ENCODE results near the gene NCOA5. TPM values are rescaled to one million over a fixed set of nuclear protein-coding genes. Genes with fewer than 3 reads are reported as not detected.

The NCOA5 gene
- polyA plus RNA-seq, 1 experiment: 27.0 TPM

- Histone ChIP-seq H3K9me3 (ENCODE audit: control insufficient read depth, insufficient read depth, low read length) (peaks cover 2% of the 10 kb centered on the region; the same call in 1 of the 2 replicates), H3K4me3 (ENCODE audit: low read depth, low read length) (peak overlapping the region; percentile 7; the same call in 1 of the 2 replicates), H3K27ac (ENCODE audit: low read depth, low read length) (no peak overlapping the region), H3K27me3 (ENCODE audit: control insufficient read depth, insufficient read depth, low read length) (peaks cover 49% of the 10 kb centered on the region)
- POLR2A ChIA-PET: interaction anchor here (0.7 kb wide), 1 partner anchor 52 kb away, joined by 3 read pairs; no protein-coding TSS in a partner anchor
- DNase-seq (ENCODE audit: low read depth, low spot score): no peak
- CTCF ChIA-PET: interaction anchor here (0.6 to 2.2 kb wide), 17 partner anchors 8 to 618 kb away, joined by 3 to 12 read pairs (median 4); partner anchors contain the start of gene MMP9
- TF ChIP-seq CTCF (IDR thresholded peaks at IDR 0.05; ENCODE audit: low read depth, low read length): peak; percentile 71
Observed at GRCh38 chr20:46022411-46023147, 67.2 kb downstream of the NCOA5 start.

GRCh38 chr20:46021361-46022359 lies 68.1 kb downstream of the NCOA5 start:
- DNase-seq (ENCODE audit: low read depth, low spot score): no peak
- ChIA-PET POLR2A (no interaction called here), CTCF (interaction anchor here (0.6 to 2.2 kb wide), 9 partner anchors 8 to 617 kb away, joined by 3 to 12 read pairs (median 4); partner anchors contain the start of gene MMP9)
- TF ChIP-seq CTCF (IDR thresholded peaks at IDR 0.05; ENCODE audit: low read depth, low read length): no peak
- no peak overlapping the region for H3K27ac ChIP-seq (ENCODE audit: low read depth, low read length)
- peak overlapping the region; percentile 54 for H3K4me3 ChIP-seq (ENCODE audit: low read depth, low read length)
- H3K27me3 ChIP-seq (ENCODE audit: control insufficient read depth, insufficient read depth, low read length): peaks cover 47% of the 10 kb centered on the region
- H3K9me3 ChIP-seq (ENCODE audit: control insufficient read depth, insufficient read depth, low read length): peaks cover 2% of the 10 kb centered on the region; the same call in 1 of the 2 replicates

- Histone ChIP-seq H3K27me3 (ENCODE audit: control insufficient read depth, insufficient read depth, low read length) (peaks cover 49% of the 10 kb centered on the region), H3K4me3 (ENCODE audit: low read depth, low read length) (no peak overlapping the region), H3K9me3 (ENCODE audit: control insufficient read depth, insufficient read depth, low read length) (peaks cover 2% of the 10 kb centered on the region; the same call in 1 of the 2 replicates), H3K27ac (ENCODE audit: low read depth, low read length) (no peak overlapping the region)
- CTCF ChIA-PET: no interaction called here
- POLR2A ChIA-PET: no interaction called here
- TF ChIP-seq CTCF (IDR thresholded peaks at IDR 0.05; ENCODE audit: low read depth, low read length): no peak
- DNase-seq (ENCODE audit: low read depth, low spot score): no peak
Observed at GRCh38 chr20:46020555-46020954, 69.2 kb downstream of the NCOA5 start.

- peaks cover 51% of the 10 kb centered on the region for H3K27me3 ChIP-seq (ENCODE audit: control insufficient read depth, insufficient read depth, low read length)
- no peak overlapping the region for H3K27ac ChIP-seq (ENCODE audit: low read depth, low read length)
- no peak for DNase-seq (ENCODE audit: low read depth, low spot score)
- H3K4me3 ChIP-seq (ENCODE audit: low read depth, low read length): no peak overlapping the region
- peaks cover 2% of the 10 kb centered on the region; the same call in 1 of the 2 replicates for H3K9me3 ChIP-seq (ENCODE audit: control insufficient read depth, insufficient read depth, low read length)
- TF ChIP-seq CTCF (IDR thresholded peaks at IDR 0.05; ENCODE audit: low read depth, low read length): no peak
- CTCF ChIA-PET: interaction anchor here (0.9 kb wide), 1 partner anchor 39 kb away, joined by 3 read pairs; no protein-coding TSS in a partner anchor
- POLR2A ChIA-PET: no interaction called here
Observed at GRCh38 chr20:46018611-46019010, 71.2 kb downstream of the NCOA5 start.
